Measurements from ENCODE around the gene PDCD11.

PDCD11 gene

GRCh38 chr10:103445366-103445765, 48.9 kb downstream of the PDCD11 start:
- Histone ChIP-seq H3K27ac (ENCODE audit: low read depth, low read length) (peak overlapping the region; percentile 50), H3K27me3 (ENCODE audit: control insufficient read depth, insufficient read depth, low read length) (no peaks in the 10 kb centered on the region), H3K9ac (ENCODE audit: low read length) (no peak overlapping the region), H3K4me3 (ENCODE audit: low read length) (no peak overlapping the region), H3K4me1 (ENCODE audit: control insufficient read depth, insufficient read depth, low read length) (no peaks in the 10 kb centered on the region), H3K36me3 (ENCODE audit: control insufficient read depth, insufficient read depth, low read length) (peaks cover 37% of the 10 kb centered on the region)

GRCh38 chr10:103445767-103446567, 49.5 kb downstream of the PDCD11 start:
- no peak overlapping the region for H3K4me3 ChIP-seq (ENCODE audit: low read length)
- no peaks in the 10 kb centered on the region for H3K4me1 ChIP-seq (ENCODE audit: control insufficient read depth, insufficient read depth, low read length)
- no peaks in the 10 kb centered on the region for H3K27me3 ChIP-seq (ENCODE audit: control insufficient read depth, insufficient read depth, low read length)
- peak overlapping the region; percentile 50 for H3K27ac ChIP-seq (ENCODE audit: low read depth, low read length)
- H3K36me3 ChIP-seq (ENCODE audit: control insufficient read depth, insufficient read depth, low read length), result peaks cover 37% of the 10 kb centered on the region
- H3K9ac ChIP-seq (ENCODE audit: low read length), result no peak overlapping the region

- H3K36me3 ChIP-seq (ENCODE audit: control insufficient read depth, insufficient read depth, low read length), result peaks cover 33% of the 10 kb centered on the region
- H3K4me1 ChIP-seq (ENCODE audit: control insufficient read depth, insufficient read depth, low read length), result no peaks in the 10 kb centered on the region
These were observed 50.8 kb downstream of the PDCD11 start for GRCh38 chr10:103447187-103447586.

GRCh38 chr10:103448746-103449145, 52.3 kb downstream of the PDCD11 start:
- Histone ChIP-seq H3K9ac (ENCODE audit: low read length) (no peak overlapping the region), H3K27ac (ENCODE audit: low read depth, low read length) (no peak overlapping the region), H3K4me3 (ENCODE audit: low read length) (no peak overlapping the region), H3K4me1 (ENCODE audit: control insufficient read depth, insufficient read depth, low read length) (no peaks in the 10 kb centered on the region), H3K27me3 (ENCODE audit: control insufficient read depth, insufficient read depth, low read length) (no peaks in the 10 kb centered on the region), H3K36me3 (ENCODE audit: control insufficient read depth, insufficient read depth, low read length) (peaks cover 22% of the 10 kb centered on the region)

More at GRCh38 chr10:103447187-103447586, 50.8 kb downstream of the PDCD11 start:
- H3K27ac ChIP-seq (ENCODE audit: low read depth, low read length), result no peak overlapping the region
- no peaks in the 10 kb centered on the region for H3K27me3 ChIP-seq (ENCODE audit: control insufficient read depth, insufficient read depth, low read length)
- no peak overlapping the region for H3K4me3 ChIP-seq (ENCODE audit: low read length)
- H3K9ac ChIP-seq (ENCODE audit: low read length), result no peak overlapping the region

GRCh38 chr10:103449208-103450144, 53.0 kb downstream of the PDCD11 start:
- no peak overlapping the region for H3K9ac ChIP-seq (ENCODE audit: low read length)
- peaks cover 15% of the 10 kb centered on the region for H3K36me3 ChIP-seq (ENCODE audit: control insufficient read depth, insufficient read depth, low read length)
- H3K27ac ChIP-seq (ENCODE audit: low read depth, low read length), result no peak overlapping the region
- no peaks in the 10 kb centered on the region for H3K4me1 ChIP-seq (ENCODE audit: control insufficient read depth, insufficient read depth, low read length)
- peak overlapping the region; percentile 82 for H3K4me3 ChIP-seq (ENCODE audit: low read length)
- no peaks in the 10 kb centered on the region for H3K27me3 ChIP-seq (ENCODE audit: control insufficient read depth, insufficient read depth, low read length)

GRCh38 chr10:103450201-103450695, 53.8 kb downstream of the PDCD11 start:
- Histone ChIP-seq H3K4me1 (ENCODE audit: control insufficient read depth, insufficient read depth, low read length) (no peaks in the 10 kb centered on the region), H3K36me3 (ENCODE audit: control insufficient read depth, insufficient read depth, low read length) (peaks cover 8% of the 10 kb centered on the region), H3K4me3 (ENCODE audit: low read length) (peak overlapping the region; percentile 82), H3K9ac (ENCODE audit: low read length) (no peak overlapping the region), H3K27me3 (ENCODE audit: control insufficient read depth, insufficient read depth, low read length) (no peaks in the 10 kb centered on the region), H3K27ac (ENCODE audit: low read depth, low read length) (no peak overlapping the region)

GRCh38 chr10:103451091-103451813, 54.8 kb downstream of the PDCD11 start:
- peak overlapping the region; percentile 82 for H3K4me3 ChIP-seq (ENCODE audit: low read length)
- H3K4me1 ChIP-seq (ENCODE audit: control insufficient read depth, insufficient read depth, low read length), result no peaks in the 10 kb centered on the region
- no peaks in the 10 kb centered on the region for H3K27me3 ChIP-seq (ENCODE audit: control insufficient read depth, insufficient read depth, low read length)
- H3K36me3 ChIP-seq (ENCODE audit: control insufficient read depth, insufficient read depth, low read length), result peaks cover 7% of the 10 kb centered on the region
- peak overlapping the region; percentile 71 for H3K27ac ChIP-seq (ENCODE audit: low read depth, low read length)
- H3K9ac ChIP-seq (ENCODE audit: low read length), result peak overlapping the region; percentile 43

GRCh38 chr10:103451831-103452505, 55.5 kb downstream of the PDCD11 start, which contains the start of gene CALHM2:
CALHM2 (minus strand) TSS chr10:103452370; CDS start chr10:103449941, 2,429 bp downstream.
- Histone ChIP-seq H3K9ac (ENCODE audit: low read length) (peak within 1 kb of the TSS; percentile 43), H3K4me1 (ENCODE audit: control insufficient read depth, insufficient read depth, low read length) (no peaks in the 10 kb centered on the region), H3K36me3 (ENCODE audit: control insufficient read depth, insufficient read depth, low read length) (peaks cover 7% of the 10 kb centered on the region), H3K27ac (ENCODE audit: low read depth, low read length) (peak within 1 kb of the TSS; percentile 71), H3K27me3 (ENCODE audit: control insufficient read depth, insufficient read depth, low read length) (no peaks in the 10 kb centered on the region), H3K4me3 (ENCODE audit: low read length) (peak within 1 kb of the TSS; percentile 82)

GRCh38 chr10:103452506-103453230, 56.2 kb downstream of the PDCD11 start:
- Histone ChIP-seq H3K27me3 (ENCODE audit: control insufficient read depth, insufficient read depth, low read length) (no peaks in the 10 kb centered on the region), H3K4me3 (ENCODE audit: low read length) (peak overlapping the region; percentile 82), H3K27ac (ENCODE audit: low read depth, low read length) (peak overlapping the region; percentile 62), H3K9ac (ENCODE audit: low read length) (peak overlapping the region; percentile 35), H3K36me3 (ENCODE audit: control insufficient read depth, insufficient read depth, low read length) (peaks cover 1% of the 10 kb centered on the region), H3K4me1 (ENCODE audit: control insufficient read depth, insufficient read depth, low read length) (no peaks in the 10 kb centered on the region)

GRCh38 chr10:103454026-103454425, 57.6 kb downstream of the PDCD11 start:
- Histone ChIP-seq H3K4me1 (ENCODE audit: control insufficient read depth, insufficient read depth, low read length) (no peaks in the 10 kb centered on the region), H3K9ac (ENCODE audit: low read length) (no peak overlapping the region), H3K36me3 (ENCODE audit: control insufficient read depth, insufficient read depth, low read length) (no peaks in the 10 kb centered on the region), H3K27me3 (ENCODE audit: control insufficient read depth, insufficient read depth, low read length) (no peaks in the 10 kb centered on the region), H3K27ac (ENCODE audit: low read depth, low read length) (no peak overlapping the region), H3K4me3 (ENCODE audit: low read length) (no peak overlapping the region)

GRCh38 chr10:103455235-103455634, 58.8 kb downstream of the PDCD11 start:
- Histone ChIP-seq H3K27ac (ENCODE audit: low read depth, low read length) (no peak overlapping the region), H3K9ac (ENCODE audit: low read length) (no peak overlapping the region), H3K4me1 (ENCODE audit: control insufficient read depth, insufficient read depth, low read length) (no peaks in the 10 kb centered on the region), H3K36me3 (ENCODE audit: control insufficient read depth, insufficient read depth, low read length) (no peaks in the 10 kb centered on the region), H3K27me3 (ENCODE audit: control insufficient read depth, insufficient read depth, low read length) (no peaks in the 10 kb centered on the region), H3K4me3 (ENCODE audit: low read length) (no peak overlapping the region)
